GM21526 (cell line): Measurements from ENCODE around the gene MAP2K1.
"Not testable (repeated sequence)": the region's sequence is repeated elsewhere in the genome, so short reads cannot be mapped to it uniquely, and the experiment has no call there.

ENCODE experiments used
- ATAC-seq: cut with Tn5 transposase; IDR thresholded peaks from one replicate; pipeline ENCODE4 v1.9.1; 2021; ENCODE audit warnings: moderate library complexity; ENCODE audit not compliant: unreplicated experiment, low FRiP score

Gene MAP2K1

GRCh38 chr15:66422347-66422746 lies 35.6 kb downstream of the MAP2K1 start:
- ATAC-seq, result no peak

- no peak for ATAC-seq
Observed at GRCh38 chr15:66423149-66423548, 36.4 kb downstream of the MAP2K1 start.

GRCh38 chr15:66424963-66425612 lies 38.4 kb downstream of the MAP2K1 start:
- no peak for ATAC-seq

- ATAC-seq, result no peak
Observed at GRCh38 chr15:66425837-66426236, 39.1 kb downstream of the MAP2K1 start.

GRCh38 chr15:66429117-66429516 lies 42.4 kb downstream of the MAP2K1 start:
- ATAC-seq, result no peak

GRCh38 chr15:66429546-66429945 lies 42.8 kb downstream of the MAP2K1 start:
- ATAC-seq, result no peak

- no peak for ATAC-seq
Observed at GRCh38 chr15:66430627-66431255, 44.0 kb downstream of the MAP2K1 start.

GRCh38 chr15:66433726-66434125 lies 47.0 kb downstream of the MAP2K1 start:
- ATAC-seq, result no peak

GRCh38 chr15:66440501-66440900 lies 53.8 kb downstream of the MAP2K1 start:
- no peak for ATAC-seq

GRCh38 chr15:66452420-66452819 lies 65.7 kb downstream of the MAP2K1 start:
- no peak for ATAC-seq

GRCh38 chr15:66452971-66453580 lies 66.4 kb downstream of the MAP2K1 start:
- no peak for ATAC-seq

- no peak for ATAC-seq
Observed at GRCh38 chr15:66454143-66454542, 67.4 kb downstream of the MAP2K1 start.

- no peak for ATAC-seq
Observed at GRCh38 chr15:66456211-66456610, 69.5 kb downstream of the MAP2K1 start.

- ATAC-seq, result no peak
Observed at GRCh38 chr15:66459818-66460615, 73.3 kb downstream of the MAP2K1 start.

- ATAC-seq, result not testable (repeated sequence)
Observed at GRCh38 chr15:66461294-66461693, 74.6 kb downstream of the MAP2K1 start.

- no peak for ATAC-seq
Observed at GRCh38 chr15:66461917-66462316, 75.2 kb downstream of the MAP2K1 start.

- ATAC-seq, result no peak
Observed at GRCh38 chr15:66462627-66463026, 75.9 kb downstream of the MAP2K1 start.

GRCh38 chr15:66465294-66465693 lies 78.6 kb downstream of the MAP2K1 start:
- ATAC-seq, result not testable (repeated sequence)

- ATAC-seq, result not testable (repeated sequence)
Observed at GRCh38 chr15:66467162-66468040, 80.7 kb downstream of the MAP2K1 start.

GRCh38 chr15:66470825-66471224 lies 84.1 kb downstream of the MAP2K1 start:
- not testable (repeated sequence) for ATAC-seq
